Measurements from ENCODE around the gene BRSK1. TPM values are rescaled to one million over a fixed set of nuclear protein-coding genes. Genes with fewer than 3 reads are reported as not detected.

Gene BRSK1
- total and polyA plus RNA-seq, 2 of the 13 experiments (the other 11 are each of a cell fraction or from before 2014, with no cell fraction given): 0.18 to 1.2 TPM

DNA sequence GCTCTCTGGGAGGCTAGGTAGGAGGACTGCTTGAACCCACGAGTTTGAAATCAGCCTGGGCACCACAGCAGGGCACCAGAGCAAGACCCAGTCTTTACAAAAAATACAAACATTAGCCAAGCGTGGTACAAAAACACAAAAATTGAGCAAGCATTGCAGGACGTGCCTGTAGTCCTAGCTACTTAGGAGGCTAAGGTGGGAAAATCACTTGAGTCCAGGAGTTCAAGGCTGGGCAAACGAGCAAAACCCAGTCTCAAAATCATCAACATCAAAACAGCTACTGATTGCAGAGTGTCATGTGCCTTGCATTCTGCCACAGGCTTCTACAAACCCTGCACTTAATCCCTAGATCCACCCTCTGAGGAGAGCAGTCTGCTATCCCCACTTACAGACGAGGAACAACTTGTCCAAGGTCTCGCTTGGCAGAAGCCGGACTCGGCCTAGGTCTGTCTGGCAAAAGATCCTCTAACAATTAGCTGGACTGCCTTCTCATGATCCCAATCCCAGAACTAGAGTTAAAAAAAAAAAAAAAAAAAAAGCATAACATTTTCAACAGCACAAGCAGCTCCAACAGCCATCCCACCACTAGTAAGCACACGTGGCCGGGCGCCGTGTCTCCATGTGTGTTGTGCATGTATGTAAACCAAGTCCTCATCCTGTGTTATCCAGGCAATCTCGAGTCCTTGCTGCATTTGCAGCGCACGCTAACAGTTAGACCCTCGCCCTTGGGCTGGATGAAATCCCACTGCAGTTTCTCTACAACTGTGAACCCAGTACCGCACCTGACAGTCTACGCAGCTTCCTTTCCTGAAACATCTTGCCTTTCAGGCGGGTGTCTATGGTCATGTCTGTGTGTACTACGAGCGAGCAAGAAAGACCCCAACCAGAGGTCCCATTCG is 27.0 kb upstream of the BRSK1 start (continued):
- TF ChIP-seq, protein P1, sequence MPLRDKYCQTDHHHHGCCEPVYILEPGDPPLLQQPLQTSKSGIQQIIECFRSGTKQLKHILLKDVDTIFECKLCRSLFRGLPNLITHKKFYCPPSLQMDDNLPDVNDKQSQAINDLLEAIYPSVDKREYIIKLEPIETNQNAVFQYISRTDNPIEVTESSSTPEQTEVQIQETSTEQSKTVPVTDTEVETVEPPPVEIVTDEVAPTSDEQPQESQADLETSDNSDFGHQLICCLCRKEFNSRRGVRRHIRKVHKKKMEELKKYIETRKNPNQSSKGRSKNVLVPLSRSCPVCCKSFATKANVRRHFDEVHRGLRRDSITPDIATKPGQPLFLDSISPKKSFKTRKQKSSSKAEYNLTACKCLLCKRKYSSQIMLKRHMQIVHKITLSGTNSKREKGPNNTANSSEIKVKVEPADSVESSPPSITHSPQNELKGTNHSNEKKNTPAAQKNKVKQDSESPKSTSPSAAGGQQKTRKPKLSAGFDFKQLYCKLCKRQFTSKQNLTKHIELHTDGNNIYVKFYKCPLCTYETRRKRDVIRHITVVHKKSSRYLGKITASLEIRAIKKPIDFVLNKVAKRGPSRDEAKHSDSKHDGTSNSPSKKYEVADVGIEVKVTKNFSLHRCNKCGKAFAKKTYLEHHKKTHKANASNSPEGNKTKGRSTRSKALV (CRISPR knock-in tag; IDR thresholded peaks at IDR 0.05): no peak
- TF ChIP-seq, protein P2, sequence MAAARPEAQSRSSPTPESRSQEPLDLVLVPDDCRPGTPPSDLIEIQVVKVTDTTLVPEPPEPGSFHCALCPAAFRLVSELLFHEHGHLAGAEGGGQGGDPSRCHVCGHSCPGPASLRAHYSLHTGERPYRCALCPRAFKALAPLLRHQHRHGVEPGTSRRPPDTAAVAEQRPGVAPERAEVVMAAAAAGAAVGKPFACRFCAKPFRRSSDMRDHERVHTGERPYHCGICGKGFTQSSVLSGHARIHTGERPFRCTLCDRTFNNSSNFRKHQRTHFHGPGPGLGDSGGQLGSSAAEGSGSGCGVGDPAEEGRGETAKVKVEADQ (CRISPR knock-in tag; IDR thresholded peaks at IDR 0.05; ENCODE audit: borderline replicate concordance): no peak
- no peak for TF ChIP-seq ARNT (IDR thresholded peaks at IDR 0.05)
- TF ChIP-seq SRSF4 (IDR thresholded peaks at IDR 0.05; ENCODE audit: low read depth, low read length, poor library complexity, severe bottlenecking): no peak
- no peak for TF ChIP-seq ZBTB21 (CRISPR knock-in tag; IDR thresholded peaks at IDR 0.05)
- TF ChIP-seq KLF6 (CRISPR knock-in tag; IDR thresholded peaks at IDR 0.05): no peak
- no peak for TF ChIP-seq TSC22D2 (CRISPR knock-in tag; IDR thresholded peaks at IDR 0.05; ENCODE audit: borderline replicate concordance)
- no peak for TF ChIP-seq JUND (CRISPR knock-in tag; IDR thresholded peaks at IDR 0.05)
- TF ChIP-seq IKZF4 (CRISPR knock-in tag; IDR thresholded peaks at IDR 0.05; ENCODE audit: borderline replicate concordance, low read depth, not compliant biosample characterization): no peak
- TF ChIP-seq, protein P3, sequence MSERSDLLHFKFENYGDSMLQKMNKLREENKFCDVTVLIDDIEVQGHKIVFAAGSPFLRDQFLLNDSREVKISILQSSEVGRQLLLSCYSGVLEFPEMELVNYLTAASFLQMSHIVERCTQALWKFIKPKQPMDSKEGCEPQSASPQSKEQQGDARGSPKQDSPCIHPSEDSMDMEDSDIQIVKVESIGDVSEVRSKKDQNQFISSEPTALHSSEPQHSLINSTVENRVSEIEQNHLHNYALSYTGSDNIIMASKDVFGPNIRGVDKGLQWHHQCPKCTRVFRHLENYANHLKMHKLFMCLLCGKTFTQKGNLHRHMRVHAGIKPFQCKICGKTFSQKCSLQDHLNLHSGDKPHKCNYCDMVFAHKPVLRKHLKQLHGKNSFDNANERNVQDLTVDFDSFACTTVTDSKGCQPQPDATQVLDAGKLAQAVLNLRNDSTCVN (CRISPR knock-in tag; IDR thresholded peaks at IDR 0.05; ENCODE audit: borderline replicate concordance): peak; percentile 15; the same call in 1 of the 2 replicates
- no peak for TF ChIP-seq SRF (IDR thresholded peaks at IDR 0.05; ENCODE audit: low read depth, low read length)
- peak; percentile 45; the same call in 1 of the 2 replicates for TF ChIP-seq CREM (IDR thresholded peaks at IDR 0.05)
- no peak for TF ChIP-seq CREM (CRISPR knock-in tag; IDR thresholded peaks at IDR 0.05)
- TF ChIP-seq RBM22 (optimal IDR thresholded peaks at IDR 0.05; ENCODE audit: low read length): no peak
- no peak for TF ChIP-seq MAF1 (CRISPR knock-in tag; IDR thresholded peaks at IDR 0.05; ENCODE audit: borderline replicate concordance)
- no peak for TF ChIP-seq ZNF24 (IDR thresholded peaks at IDR 0.05)
- TF ChIP-seq ZNF749 (CRISPR knock-in tag; IDR thresholded peaks at IDR 0.05; ENCODE audit: borderline replicate concordance): no peak
- TF ChIP-seq ZNF776 (CRISPR knock-in tag; IDR thresholded peaks at IDR 0.05): no peak
- TF ChIP-seq, protein P4, sequence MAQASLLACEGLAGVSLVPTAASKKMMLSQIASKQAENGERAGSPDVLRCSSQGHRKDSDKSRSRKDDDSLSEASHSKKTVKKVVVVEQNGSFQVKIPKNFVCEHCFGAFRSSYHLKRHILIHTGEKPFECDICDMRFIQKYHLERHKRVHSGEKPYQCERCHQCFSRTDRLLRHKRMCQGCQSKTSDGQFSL (CRISPR knock-in tag; IDR thresholded peaks at IDR 0.05): no peak
- TF ChIP-seq, protein P5, sequence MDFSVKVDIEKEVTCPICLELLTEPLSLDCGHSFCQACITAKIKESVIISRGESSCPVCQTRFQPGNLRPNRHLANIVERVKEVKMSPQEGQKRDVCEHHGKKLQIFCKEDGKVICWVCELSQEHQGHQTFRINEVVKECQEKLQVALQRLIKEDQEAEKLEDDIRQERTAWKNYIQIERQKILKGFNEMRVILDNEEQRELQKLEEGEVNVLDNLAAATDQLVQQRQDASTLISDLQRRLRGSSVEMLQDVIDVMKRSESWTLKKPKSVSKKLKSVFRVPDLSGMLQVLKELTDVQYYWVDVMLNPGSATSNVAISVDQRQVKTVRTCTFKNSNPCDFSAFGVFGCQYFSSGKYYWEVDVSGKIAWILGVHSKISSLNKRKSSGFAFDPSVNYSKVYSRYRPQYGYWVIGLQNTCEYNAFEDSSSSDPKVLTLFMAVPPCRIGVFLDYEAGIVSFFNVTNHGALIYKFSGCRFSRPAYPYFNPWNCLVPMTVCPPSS (IDR thresholded peaks at IDR 0.05): no peak
- TF ChIP-seq, protein P6, sequence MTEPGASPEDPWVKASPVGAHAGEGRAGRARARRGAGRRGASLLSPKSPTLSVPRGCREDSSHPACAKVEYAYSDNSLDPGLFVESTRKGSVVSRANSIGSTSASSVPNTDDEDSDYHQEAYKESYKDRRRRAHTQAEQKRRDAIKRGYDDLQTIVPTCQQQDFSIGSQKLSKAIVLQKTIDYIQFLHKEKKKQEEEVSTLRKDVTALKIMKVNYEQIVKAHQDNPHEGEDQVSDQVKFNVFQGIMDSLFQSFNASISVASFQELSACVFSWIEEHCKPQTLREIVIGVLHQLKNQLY (CRISPR knock-in tag; IDR thresholded peaks at IDR 0.05): peak; percentile 78
- no peak for TF ChIP-seq SMARCC2 (IDR thresholded peaks at IDR 0.05)
